GM18951 (cell line): ENCODE data around the gene UQCRFS1.
"Not testable (repeated sequence)": the region's sequence is repeated elsewhere in the genome, so short reads cannot be mapped to it uniquely, and the experiment has no call there.

Experiments
- POLR2A ChIP-seq: IDR thresholded peaks from 4 replicates; pipeline ENCODE4 v1.6.1; 2011; ENCODE audit warnings: mild to moderate bottlenecking; ENCODE audit not compliant: insufficient read length, insufficient read depth; ENCODE audit errors: extremely low read depth
- in situ Hi-C: fragments of 300-500 bp; cut with MboI; formaldehyde crosslinking; loops from one replicate; pipeline ENCODE4 v1.12.0; 2022; ENCODE audit warnings: low sequenced_read_pairs, mixed read lengths, inconsistent platforms; ENCODE audit not compliant: unreplicated experiment

UQCRFS1 gene

GRCh38 chr19:29212648-29213573 is at the start of gene UQCRFS1:
TSS of gene UQCRFS1 (minus strand) at chr19:29213151. CDS start at chr19:29213118, 33 bp downstream.
- in situ Hi-C loops: no loop called here

GRCh38 chr19:29262085-29262484 is 49.1 kb upstream of the UQCRFS1 start:
- in situ Hi-C loops: no loop called here
- no peak for TF ChIP-seq POLR2A

More at GRCh38 chr19:29212648-29213573, at the start of gene UQCRFS1:
- TF ChIP-seq POLR2A: peak; percentile 67

DNA sequence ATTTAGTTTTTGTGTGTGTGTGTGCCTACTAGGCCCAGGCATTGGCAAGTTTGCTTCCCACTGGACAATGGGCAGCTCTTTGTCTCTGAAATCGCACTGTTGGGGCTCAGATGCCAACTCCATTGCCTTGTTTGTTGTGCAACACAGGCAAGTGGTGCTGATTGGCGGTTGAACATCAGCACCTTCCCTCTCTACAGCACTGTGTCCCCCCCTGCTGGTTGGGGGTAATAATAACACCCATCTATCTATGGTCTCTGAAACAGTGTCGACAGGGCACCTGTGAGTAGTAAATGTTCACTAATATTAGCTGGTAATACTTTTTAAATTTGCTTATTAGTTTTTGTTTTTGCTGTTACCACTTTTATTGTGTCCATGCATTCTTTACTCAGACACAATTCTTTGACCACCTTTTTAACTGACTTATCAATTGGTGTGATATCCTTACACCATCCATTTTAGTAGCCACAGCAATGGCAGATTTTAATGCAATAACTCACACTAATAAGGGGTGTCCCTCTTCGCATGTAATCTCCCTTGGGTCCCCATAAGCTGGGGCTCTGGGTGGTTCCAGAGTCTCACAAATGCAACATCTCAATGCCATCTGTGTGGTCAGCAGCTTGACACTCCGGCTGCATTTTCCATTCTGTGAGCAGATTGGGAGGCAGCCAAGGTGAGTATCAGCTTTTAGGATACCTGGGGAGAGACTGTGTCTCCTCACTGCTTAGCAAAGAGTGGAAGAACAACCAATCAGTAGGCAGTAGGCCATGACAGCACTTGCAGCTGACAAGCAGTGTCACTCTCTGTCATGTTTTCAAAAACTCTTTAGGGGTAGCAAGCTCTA is 47.7 kb upstream of the UQCRFS1 start:
- in situ Hi-C loops: no loop called here

DNA sequence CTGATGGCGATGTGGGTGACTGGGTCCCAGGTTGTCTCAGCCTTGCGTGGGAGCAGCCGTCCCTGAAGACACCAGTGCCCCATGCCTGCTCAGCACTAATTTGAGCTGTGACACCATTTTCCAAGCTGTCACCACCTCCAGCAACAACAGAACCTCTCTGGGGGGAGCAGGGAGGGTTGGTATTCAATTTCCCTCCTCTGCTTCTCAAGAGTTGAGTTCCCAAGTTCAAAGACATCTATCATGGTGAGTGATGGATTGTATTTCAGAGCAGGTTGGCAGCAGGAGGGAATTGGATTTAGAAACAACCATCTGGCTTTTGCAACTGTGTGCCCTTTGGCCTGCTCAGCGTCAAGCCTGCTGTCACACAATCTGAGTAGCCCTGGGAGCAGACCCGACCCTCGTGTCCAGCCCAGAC is 46.9 kb upstream of the UQCRFS1 start:
- no peak for TF ChIP-seq POLR2A
- in situ Hi-C loops: no loop called here

More for the DNA sequence above, 47.7 kb upstream of the UQCRFS1 start:
- TF ChIP-seq POLR2A: no peak

DNA sequence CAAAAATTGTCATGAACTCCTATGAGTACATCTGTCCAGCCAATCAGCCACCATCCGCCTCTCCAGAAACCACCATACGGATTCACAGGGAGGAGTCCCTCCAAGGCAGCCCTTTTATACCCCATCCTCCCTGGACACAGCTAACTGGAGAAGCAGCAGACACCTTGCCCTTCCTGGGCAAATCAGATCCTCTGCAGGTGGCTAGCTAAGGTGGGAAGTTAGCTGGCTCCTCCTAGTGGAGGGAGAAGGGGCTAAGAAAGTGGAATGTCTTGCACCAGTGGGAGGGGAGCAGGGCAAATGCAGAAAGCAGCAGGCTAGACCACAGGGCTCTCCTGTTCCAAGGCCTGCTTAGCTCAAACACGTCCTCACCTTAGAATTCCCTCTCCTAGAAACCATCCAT is 46.2 kb upstream of the UQCRFS1 start:
- no peak for TF ChIP-seq POLR2A
- in situ Hi-C loops: no loop called here

DNA sequence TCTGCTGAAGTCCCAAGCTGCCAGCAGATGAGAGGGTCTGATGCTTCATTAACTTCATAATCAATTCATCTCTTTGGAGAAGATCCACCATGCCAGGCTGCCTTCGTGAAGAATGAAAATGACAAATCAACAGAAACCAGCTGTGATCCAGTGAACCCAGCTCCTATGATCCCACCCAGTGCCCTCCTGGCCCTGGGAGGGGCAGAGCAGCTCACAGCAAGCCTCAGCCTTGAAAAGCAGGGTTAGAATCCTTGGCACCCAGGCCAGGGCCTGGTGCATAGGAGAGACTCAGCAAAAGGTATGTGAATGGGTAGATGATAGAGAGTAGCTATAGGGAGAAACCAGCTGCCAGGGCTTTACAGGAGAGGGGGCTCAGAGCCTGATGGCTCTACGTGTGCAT is 43.6 kb upstream of the UQCRFS1 start:
- TF ChIP-seq POLR2A: no peak
- in situ Hi-C loops: no loop called here

DNA sequence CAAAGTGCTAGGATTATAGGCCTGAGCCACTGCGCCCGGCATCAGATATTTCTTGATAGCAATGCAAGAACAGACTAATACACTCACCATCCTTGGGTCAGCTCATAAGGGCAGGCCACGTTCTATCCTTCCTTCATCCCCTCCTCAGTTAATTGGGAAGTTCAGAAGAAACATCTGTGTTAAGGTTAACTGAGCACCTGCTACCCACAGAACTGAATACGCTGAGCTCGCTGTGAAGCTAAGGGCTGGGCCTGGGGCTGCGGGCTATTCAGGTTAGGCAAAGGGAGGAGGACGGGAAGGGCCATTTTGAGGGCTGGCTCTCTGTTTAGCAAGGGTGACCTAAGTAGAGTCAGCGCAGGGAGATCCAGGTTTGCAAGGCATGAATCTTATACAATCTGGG is 43.0 kb upstream of the UQCRFS1 start:
- no peak for TF ChIP-seq POLR2A
- in situ Hi-C loops: no loop called here

GRCh38 chr19:29255006-29255405 is 42.1 kb upstream of the UQCRFS1 start:
- in situ Hi-C loops: no loop called here
- TF ChIP-seq POLR2A: no peak

- in situ Hi-C loops: not testable (repeated sequence)
Observed at GRCh38 chr19:29249798-29250197, 36.8 kb upstream of the UQCRFS1 start.

GRCh38 chr19:29248332-29248844 is 35.4 kb upstream of the UQCRFS1 start:
- no peak for TF ChIP-seq POLR2A
- in situ Hi-C loops: no loop called here

DNA sequence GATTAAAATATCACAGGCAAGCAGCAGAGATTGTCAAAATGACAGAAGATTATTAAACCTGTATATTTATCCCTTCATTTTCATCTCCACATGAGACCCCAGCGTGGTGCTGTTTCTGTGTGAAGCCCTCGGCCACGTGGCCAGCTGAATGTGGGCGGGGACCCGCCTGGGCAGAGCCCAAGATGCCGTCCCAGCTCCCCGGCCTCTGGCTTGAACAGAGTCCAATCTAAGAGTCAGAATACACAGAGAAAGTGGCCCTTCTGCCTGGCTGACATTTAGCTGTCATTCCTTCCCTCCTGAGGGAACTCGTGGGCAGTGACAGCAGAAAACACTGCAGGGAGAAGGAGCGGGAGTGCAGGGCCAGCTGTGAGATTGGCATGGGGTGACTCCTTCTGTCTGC is 34.9 kb upstream of the UQCRFS1 start:
- TF ChIP-seq POLR2A: no peak
- in situ Hi-C loops: no loop called here

- in situ Hi-C loops: no loop called here
- no peak for TF ChIP-seq POLR2A
Observed at GRCh38 chr19:29247471-29247870, 34.5 kb upstream of the UQCRFS1 start.

- in situ Hi-C loops: no loop called here
- no peak for TF ChIP-seq POLR2A
Observed at GRCh38 chr19:29247051-29247450, 34.1 kb upstream of the UQCRFS1 start.
